Kidney (tissue), 14 donors: Measurements from ENCODE around the gene TRIM66. TPM values are rescaled to one million over a fixed set of nuclear protein-coding genes. Genes with fewer than 3 reads are reported as not detected.

Experiments
- DNase-seq, 5 donors: peaks; one replicate each; pipeline ENCODE4 v3.0.0-alpha.2; 2013 to 2020
- FAIRE-seq: peaks from 2 replicates; lab custom pipeline; 2012; peaks lifted over from hg19 to GRCh38; lab: Jason Lieb, UNC
- H3K27ac ChIP-seq, 2 donors: one replicate each; pipeline ENCODE4 v1.7.0; 2013; ENCODE audit warnings: low read depth in 2 of 2, low read length in 2 of 2, inconsistent platforms in 1 of 2
- H3K27me3 ChIP-seq: one replicate; pipeline ENCODE4 v1.7.1; 2013; ENCODE audit warnings: low read length, inconsistent platforms; ENCODE audit not compliant: control insufficient read depth, insufficient read depth
- H3K36me3 ChIP-seq, 3 donors: one replicate each; pipeline versions ENCODE4 v1.7.0 to v1.7.1; 2013; ENCODE audit warnings: low read length in 3 of 3, control low read depth in 1 of 3, inconsistent platforms in 1 of 3; ENCODE audit not compliant: insufficient read depth in 3 of 3, control insufficient read depth in 2 of 3
- H3K4me1 ChIP-seq, 3 donors: one replicate each; pipeline versions ENCODE4 v1.7.0 to v1.7.1; 2013; ENCODE audit warnings: low read length in 3 of 3, inconsistent platforms in 1 of 3, low read depth in 1 of 3; ENCODE audit not compliant: control insufficient read depth in 2 of 3, insufficient read depth in 2 of 3
- H3K4me3 ChIP-seq, 3 donors: one replicate each; pipeline versions ENCODE4 v1.7.0 to v1.8.1; 2013; ENCODE audit warnings: low read length in 3 of 3, control low read depth in 1 of 3, inconsistent platforms in 1 of 3
- H3K9ac ChIP-seq, 3 donors: one replicate each; pipeline versions ENCODE4 v1.7.0 to v1.7.1; 2013; ENCODE audit warnings: low read length in 3 of 3, control low read depth in 1 of 3, inconsistent platforms in 1 of 3
- H3K9me3 ChIP-seq, 3 donors: one replicate each; pipeline versions ENCODE4 v1.7.0 to v1.7.1; 2013; ENCODE audit warnings: low read length in 3 of 3, control low read depth in 1 of 3, inconsistent platforms in 1 of 3; ENCODE audit not compliant: control insufficient read depth in 2 of 3, insufficient read depth in 1 of 3
- CTCF ChIP-seq: IDR thresholded peaks from 3 replicates; pipeline ENCODE4 v1.5.1; 2012; ENCODE audit warnings: mild to moderate bottlenecking, moderate library complexity, borderline replicate concordance; ENCODE audit not compliant: insufficient read depth; ENCODE audit errors: extremely low read depth
- intact Hi-C: fragments of 100-400 bp; cut with DNase I; formaldehyde crosslinking; loops from one replicate; pipeline ENCODE4 v1.11.1; 2022
- polyA plus RNA-seq: library from polyadenylated mRNA; stranded (reverse); fragments of 350-450 nt; fragmentation: Illumina TruSeq; extraction: RNeasy Lipid Tissue Mini Kit (QIAGEN cat#74804); gene quantifications from one replicate; pipeline ENCODE4 v1.2.3, GENCODE V29; 2014; ENCODE audit warnings: low read depth, low replicate concordance; ENCODE audit not compliant: insufficient read depth
- total RNA-seq: library from RNA; stranded (reverse); fragmentation: NEBNext Ultra II Directional; extraction: Animal tissue kit (Norgen Biotek cat#: 25700); gene quantifications from one replicate; pipeline ENCODE4 v1.2.1, GENCODE V29; 2021
- donor health status: control.
- donor health status: control.
- donor health status: control.
- donor health status: control.
- donor health status: control.
- donor health status: DM: yes; HTN: yes; CAD: no.
- donor health status: Normal renal cell carcinoma (clear cell type).

Gene TRIM66
- total and polyA plus RNA-seq, 2 donors from 2014 or later, result 1.4 to 25.7 TPM

- TF ChIP-seq CTCF, result no peak
- intact Hi-C loops, result no loop called here
- no peak for FAIRE-seq
Measured at GRCh38 chr11:8564526-8564925, 117.9 kb downstream of the TRIM66 start.

More at GRCh38 chr11:8564526-8564925, 117.9 kb downstream of the TRIM66 start:
- Histone ChIP-seq H3K27me3 (no peaks in the 10 kb centered on the region), H3K9me3 (no peaks in the 10 kb centered on the region), H3K4me1 (no peaks in the 10 kb centered on the region), H3K4me3 (no peak overlapping the region), H3K9ac (no peak overlapping the region), H3K27ac (no peak overlapping the region), H3K36me3 (no peaks in the 10 kb centered on the region)
- DNase-seq, result no peak

Other genes with a start within 250 kb of the TRIM66 start
- 11.9 TPM for gene STK33, start 88.4 kb downstream of the TRIM66 start, total RNA-seq
- 19.3 TPM for gene STK33, start 88.4 kb downstream of the TRIM66 start, polyA plus RNA-seq
- gene RPL27A, start 127 bp upstream of the TRIM66 start, total RNA-seq, result 664 TPM
- 2,260 TPM for gene RPL27A, start 127 bp upstream of the TRIM66 start, polyA plus RNA-seq
- 23.7 TPM for gene AKIP1, start 228.5 kb upstream of the TRIM66 start, total RNA-seq
- gene AKIP1, start 228.5 kb upstream of the TRIM66 start, polyA plus RNA-seq, result 27.3 TPM